Left hindlimb (tissue), 1 donor: Measurements from ENCODE around the gene INTS4.
"Not testable (repeated sequence)": the region's sequence is repeated elsewhere in the genome, so short reads cannot be mapped to it uniquely, and the experiment has no call there.

Experiments
- DNase-seq: peaks from one replicate; pipeline ENCODE4 v3.0.0-alpha.2; 2018

INTS4 gene

DNA sequence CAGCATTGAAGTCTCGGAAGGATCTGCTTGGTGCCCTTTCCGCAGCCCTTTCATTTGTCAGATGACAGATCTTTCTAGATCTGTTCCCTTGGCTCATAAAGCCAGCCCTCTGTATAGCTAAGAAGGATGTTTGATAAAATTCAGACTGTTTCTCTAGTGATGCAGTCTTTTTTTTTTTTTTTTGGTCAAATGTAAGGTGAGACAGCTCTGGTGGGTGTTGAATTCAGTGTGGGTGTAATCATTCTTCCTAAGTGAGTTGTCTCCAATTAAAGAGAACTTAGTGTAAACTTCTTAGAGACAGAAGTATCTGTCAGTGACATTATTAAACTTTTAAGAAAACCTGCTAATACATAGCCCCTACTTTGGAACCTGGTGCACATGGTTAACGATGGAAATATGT is 120.3 kb downstream of the INTS4 start:
- no peak for DNase-seq

DNA sequence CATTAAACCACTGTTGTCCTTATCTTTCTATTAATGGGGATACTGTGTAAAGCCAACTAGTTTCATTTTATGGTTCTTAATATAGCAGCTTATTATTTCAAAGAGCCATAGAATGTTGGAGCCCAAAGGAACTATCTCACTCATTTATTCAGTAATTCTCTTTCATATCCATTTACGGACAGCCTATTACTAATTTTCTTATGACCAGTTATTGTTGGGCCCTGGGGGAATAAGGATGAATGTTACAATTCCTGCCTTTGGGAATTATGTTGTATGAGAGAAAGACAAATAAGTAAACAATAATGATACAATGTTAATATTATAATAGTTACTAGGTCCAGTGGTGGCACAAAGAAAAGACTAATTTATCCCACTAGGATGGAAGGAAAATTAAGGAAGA is 121.1 kb downstream of the INTS4 start:
- DNase-seq = no peak

DNA sequence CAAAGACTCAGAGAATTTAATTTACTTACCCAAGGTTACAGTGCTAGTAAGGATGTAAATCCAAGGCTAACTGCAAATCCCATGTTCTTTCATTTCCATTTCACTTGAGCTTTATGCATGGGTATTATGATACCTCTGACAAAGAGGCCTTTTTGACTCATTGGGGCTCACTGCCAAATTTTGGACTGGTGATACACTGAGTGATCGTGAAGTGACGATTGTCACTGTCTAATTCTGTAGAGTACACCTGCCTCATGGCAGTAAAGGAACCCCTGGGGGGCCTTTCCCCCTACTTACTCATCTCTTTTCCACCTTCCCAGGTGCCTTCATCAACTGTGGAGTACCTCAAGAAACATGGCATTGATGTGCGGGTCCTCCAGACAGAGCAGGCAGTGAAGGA is 122.6 kb downstream of the INTS4 start:
- DNase-seq = no peak

DNA sequence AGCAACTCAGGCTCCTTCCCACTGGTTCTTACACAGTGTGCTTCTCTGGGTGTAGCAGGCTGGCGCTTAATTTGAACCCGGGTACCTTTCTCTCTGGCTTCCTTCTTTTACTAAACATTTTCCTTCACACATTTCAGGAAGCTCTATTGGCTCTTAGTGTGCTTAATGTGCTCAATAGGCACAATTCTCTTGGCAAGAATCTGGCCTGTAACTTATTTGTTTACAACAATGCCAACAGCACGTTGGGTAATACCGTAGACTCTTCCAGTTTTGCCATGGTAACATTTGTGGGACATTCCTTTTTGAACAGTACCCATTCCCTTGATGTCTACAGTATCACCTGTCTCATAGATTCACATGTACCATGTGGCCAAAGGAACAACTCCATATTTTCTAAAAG is 125.7 kb downstream of the INTS4 start:
- no peak for DNase-seq

DNA sequence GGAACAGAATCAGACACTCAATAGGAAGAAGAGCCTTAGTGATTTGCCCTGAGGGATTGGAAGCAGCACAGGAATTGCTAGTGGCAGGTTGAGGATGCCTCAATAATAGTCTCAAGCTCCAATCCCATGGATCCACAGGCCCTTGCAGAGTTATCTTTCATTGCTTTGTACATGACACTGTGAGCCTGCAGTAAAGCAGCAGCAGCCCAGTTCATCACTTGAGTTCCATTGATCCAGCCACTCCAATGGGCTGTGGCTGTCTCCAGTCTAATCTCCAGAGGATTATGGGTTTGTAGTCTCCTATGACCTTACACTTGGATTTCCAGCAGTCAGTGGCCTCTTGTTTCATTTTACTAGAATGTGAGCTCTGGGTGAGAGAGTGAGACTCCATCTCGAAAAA is 128.1 kb downstream of the INTS4 start:
- DNase-seq = no peak

DNA sequence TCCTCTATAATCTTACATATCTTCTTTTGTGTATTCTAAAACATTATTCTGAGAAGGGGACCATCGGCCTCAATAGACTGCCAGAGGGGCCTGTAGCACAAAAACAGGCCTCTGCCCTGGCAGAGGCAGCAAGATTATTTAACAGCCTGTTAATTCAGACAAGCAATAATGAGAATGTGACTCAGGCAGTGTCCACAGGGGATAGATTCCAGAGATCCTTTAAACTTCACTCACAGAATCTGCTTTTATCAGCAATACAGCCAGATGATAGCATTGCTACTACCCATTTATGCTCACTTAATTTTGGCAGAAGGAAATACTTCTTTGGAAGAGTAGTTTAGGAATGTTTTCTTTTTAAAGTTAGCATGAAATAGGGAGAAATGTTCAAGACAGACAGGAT is 128.7 kb downstream of the INTS4 start:
- no peak for DNase-seq

DNA sequence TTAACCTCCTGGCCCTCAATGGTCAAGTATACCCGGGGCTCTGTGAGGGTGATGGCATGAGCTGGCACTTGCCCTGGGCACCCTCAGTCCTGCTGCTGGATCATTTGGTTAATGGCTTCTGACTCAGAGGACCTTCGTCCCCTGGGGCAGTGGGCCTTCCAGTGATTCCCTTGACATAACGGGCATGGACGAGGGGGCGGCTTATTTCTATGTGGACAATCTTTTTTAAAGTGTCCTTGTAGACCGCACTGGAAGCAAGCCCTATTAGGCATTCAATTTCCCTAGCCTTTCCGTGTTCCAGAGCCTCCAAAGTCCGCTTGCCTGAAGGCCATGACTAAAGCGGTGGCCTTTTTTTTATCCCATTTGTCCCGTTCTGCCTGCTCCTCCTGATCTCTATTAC is 133.0 kb downstream of the INTS4 start:
- not testable (repeated sequence) for DNase-seq

DNA sequence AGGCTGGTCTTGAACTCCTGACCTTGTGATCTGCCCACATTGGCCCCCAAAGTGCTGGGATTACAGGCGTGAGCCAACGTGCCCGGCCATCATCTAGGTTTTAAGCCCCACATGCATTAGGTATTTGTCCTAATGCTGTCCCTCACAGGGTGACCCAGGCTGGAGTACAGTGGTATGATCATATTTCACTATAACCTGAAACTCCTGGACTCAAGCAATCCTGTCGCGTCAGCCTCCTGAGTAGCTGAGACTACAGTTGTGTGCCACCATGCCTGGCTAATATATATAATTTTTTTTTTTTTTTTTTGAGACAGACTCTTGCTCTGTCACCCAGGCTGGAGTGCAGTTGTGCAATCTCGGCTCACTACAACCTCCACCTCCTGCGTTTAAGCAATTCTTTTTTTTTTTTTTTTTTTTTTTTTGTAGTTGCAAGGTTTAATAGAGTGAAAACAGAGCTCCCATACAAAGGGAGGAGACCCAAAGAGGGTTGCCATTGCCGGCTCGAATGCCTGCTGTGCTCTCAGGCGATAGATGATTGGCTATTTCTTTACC is 136.5 kb downstream of the INTS4 start:
- not testable (repeated sequence) for DNase-seq

DNA sequence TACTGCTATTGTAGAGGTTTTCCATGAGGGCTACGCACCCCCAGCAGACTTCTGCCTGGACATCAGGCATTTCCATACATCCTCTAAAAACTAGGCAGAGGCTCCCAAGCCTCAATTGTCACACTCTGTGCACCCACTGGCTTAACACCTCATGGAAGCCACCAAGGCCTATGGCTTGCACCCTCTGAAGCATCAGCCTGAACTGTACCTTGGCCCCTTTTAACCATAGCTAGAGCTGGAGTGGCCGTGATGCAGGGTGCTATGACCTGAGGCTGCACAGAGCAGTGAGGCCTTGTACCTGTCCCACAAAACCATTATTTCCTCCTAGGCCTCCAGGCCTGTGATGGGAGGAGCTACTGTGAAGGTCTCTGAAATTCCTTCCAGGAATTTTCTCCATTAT is 139.6 kb downstream of the INTS4 start:
- no peak for DNase-seq

DNA sequence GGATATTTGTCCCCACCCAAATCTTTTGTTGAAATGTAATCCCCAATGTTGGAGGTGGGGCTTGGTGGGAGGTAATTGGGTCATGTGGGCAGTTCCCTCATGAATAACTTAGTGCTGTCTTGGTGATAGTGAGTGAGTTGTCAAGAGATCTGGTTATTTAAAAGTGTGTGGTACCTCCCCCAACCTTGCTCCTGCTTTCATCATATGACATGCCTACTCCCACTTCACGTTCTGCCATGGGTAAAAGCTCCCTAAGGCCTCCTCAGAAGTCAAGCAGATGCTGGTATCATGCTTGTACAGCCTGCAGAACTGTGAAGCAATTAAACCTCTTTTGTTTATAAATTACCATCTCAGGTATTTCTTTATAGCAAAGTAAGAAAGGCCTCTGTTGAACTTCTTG is 143.0 kb downstream of the INTS4 start:
- no peak for DNase-seq

DNA sequence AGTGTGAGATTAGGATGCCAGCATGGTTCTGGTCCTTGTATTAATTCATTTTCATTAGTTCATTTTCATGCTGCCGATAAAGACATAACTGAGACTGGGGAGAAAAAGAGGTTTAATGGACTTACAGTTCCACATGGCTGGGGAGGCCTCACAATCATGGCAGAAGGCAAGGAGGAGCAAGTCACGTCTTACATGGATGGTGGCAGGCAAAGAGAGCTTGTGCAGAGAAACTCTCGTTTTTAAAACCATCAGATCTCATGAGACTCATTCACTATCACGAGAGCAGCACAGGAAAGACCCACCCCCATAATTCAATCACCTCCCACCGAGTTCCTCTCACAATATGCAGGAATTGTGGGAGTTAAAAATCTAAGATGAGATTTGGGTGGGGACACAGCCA is 150.8 kb downstream of the INTS4 start:
- not testable (repeated sequence) for DNase-seq

DNA sequence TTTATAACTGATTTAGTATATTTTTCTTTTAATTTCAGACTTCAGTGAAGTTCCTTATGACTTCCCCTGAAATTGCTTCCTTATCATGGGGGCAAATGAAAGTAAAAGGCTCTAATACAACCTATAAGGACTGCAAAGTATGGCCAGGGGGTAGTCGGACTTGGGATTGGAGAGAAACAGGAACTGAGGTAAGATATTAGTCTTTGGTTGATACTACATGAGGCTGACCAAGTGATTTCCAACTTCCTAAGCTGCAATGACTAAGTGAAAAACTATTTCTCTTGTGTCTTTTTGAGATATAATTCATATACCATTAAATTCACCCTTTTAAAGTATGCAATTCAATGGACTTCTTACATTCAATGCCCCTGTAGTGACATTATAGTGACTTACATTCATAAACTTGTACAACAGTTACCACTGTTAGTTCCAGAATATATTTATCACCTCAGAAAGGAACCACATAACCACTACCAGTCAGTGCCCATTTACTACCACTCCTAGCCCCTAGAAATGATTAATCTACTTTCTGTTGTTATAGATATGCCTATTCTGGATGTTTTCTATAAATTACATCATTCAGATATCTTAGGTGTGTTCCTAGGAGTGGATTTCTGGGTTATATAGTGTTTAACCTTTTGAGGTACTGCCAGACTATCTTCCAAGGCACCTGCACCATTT is 151.9 kb downstream of the INTS4 start:
- DNase-seq = no peak

DNA sequence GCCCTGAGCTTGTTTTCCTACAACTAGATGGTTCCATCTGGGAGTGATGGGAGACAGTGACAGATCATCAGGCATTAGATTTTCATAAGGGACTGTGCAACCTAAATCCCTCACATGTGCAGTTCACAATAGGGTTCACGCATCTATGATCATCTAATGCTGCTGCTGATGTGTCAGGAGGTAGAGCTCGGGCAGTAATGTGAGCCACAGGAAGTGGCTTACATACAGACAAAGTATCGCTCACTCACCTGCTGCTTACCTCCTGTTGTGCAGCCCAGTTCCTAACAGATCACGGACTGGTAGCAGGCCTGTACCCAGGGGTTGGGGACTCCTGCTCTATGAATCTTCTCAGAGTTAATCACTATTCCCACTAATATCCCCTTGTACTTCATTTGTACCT is 161.2 kb downstream of the INTS4 start:
- no peak for DNase-seq

DNA sequence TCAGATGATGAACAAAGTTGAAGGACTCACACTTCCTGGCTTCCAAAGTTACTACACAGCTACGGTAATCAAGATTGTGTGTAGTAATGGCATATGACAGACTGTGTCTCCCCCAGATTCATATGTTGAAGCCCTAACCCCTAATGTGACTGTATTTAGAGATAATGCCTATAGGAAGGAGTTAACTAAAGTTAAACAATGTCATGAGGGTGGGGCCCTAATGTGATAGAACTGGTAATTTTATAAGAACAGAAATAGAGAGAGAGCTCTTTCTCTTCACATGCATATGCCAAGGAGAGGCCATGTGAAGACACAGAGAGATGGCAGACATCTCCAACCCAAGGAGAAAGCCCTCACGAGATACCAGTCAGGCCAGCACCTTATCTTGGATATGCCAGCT is 165.5 kb downstream of the INTS4 start:
- DNase-seq = no peak
